Glutamatergic neuron (in vitro differentiated cells): ENCODE measurements around the gene RRBP1. TPM values are rescaled to one million over a fixed set of nuclear protein-coding genes. Genes with fewer than 3 reads are reported as not detected.

Experiments
- DNase-seq: peaks from one replicate; pipeline ENCODE4 v3.0.0; 2022
- H3K27ac Mint-ChIP-seq: one replicate; pipeline ENCODE4 v1.8.0; 2020; ENCODE audit warnings: mild to moderate bottlenecking, mixed read lengths, inconsistent platforms; ENCODE audit not compliant: unreplicated experiment
- H3K27me3 Mint-ChIP-seq: one replicate; pipeline ENCODE4 v1.8.0; 2020; ENCODE audit warnings: mild to moderate bottlenecking, moderate library complexity, mixed read lengths, inconsistent platforms; ENCODE audit not compliant: unreplicated experiment
- H3K36me3 Mint-ChIP-seq: one replicate; pipeline ENCODE4 v1.8.0; 2020; ENCODE audit warnings: mild to moderate bottlenecking, mixed read lengths, inconsistent platforms; ENCODE audit not compliant: unreplicated experiment
- H3K4me1 Mint-ChIP-seq: one replicate; pipeline ENCODE4 v1.8.0; 2020; ENCODE audit warnings: mild to moderate bottlenecking, low read depth, mixed read lengths, inconsistent platforms; ENCODE audit not compliant: unreplicated experiment
- H3K4me3 Mint-ChIP-seq: one replicate; pipeline ENCODE4 v1.8.0; 2020; ENCODE audit warnings: mild to moderate bottlenecking, mixed read lengths, inconsistent platforms; ENCODE audit not compliant: unreplicated experiment
- H3K9me3 Mint-ChIP-seq: one replicate; pipeline ENCODE4 v1.8.0; 2020; ENCODE audit warnings: mild to moderate bottlenecking, moderate library complexity, mixed read lengths, inconsistent platforms; ENCODE audit not compliant: unreplicated experiment
- long read RNA-seq: library from polyadenylated mRNA; unstranded; transcript quantifications from one replicate; pipeline ENCODE4 v2.0.0, GENCODE V29; 2020; ENCODE audit not compliant: unreplicated experiment
- total RNA-seq: library from RNA; stranded (reverse); fragmentation: NEBNext Ultra II Directional; extraction: Animal tissue kit (Norgen Biotek cat#: 25700); gene quantifications from one replicate; pipeline ENCODE4 v1.2.1, GENCODE V29; 2021; ENCODE audit not compliant: unreplicated experiment
- TF ChIP-seq, protein P1 (sequence below): fragments of 200-600 bp; sonication (generic); IDR thresholded peaks from one replicate; pipeline ENCODE4 v1.5.0; 2021; ENCODE audit not compliant: partially characterized antibody, unreplicated experiment

Gene RRBP1, protein sequence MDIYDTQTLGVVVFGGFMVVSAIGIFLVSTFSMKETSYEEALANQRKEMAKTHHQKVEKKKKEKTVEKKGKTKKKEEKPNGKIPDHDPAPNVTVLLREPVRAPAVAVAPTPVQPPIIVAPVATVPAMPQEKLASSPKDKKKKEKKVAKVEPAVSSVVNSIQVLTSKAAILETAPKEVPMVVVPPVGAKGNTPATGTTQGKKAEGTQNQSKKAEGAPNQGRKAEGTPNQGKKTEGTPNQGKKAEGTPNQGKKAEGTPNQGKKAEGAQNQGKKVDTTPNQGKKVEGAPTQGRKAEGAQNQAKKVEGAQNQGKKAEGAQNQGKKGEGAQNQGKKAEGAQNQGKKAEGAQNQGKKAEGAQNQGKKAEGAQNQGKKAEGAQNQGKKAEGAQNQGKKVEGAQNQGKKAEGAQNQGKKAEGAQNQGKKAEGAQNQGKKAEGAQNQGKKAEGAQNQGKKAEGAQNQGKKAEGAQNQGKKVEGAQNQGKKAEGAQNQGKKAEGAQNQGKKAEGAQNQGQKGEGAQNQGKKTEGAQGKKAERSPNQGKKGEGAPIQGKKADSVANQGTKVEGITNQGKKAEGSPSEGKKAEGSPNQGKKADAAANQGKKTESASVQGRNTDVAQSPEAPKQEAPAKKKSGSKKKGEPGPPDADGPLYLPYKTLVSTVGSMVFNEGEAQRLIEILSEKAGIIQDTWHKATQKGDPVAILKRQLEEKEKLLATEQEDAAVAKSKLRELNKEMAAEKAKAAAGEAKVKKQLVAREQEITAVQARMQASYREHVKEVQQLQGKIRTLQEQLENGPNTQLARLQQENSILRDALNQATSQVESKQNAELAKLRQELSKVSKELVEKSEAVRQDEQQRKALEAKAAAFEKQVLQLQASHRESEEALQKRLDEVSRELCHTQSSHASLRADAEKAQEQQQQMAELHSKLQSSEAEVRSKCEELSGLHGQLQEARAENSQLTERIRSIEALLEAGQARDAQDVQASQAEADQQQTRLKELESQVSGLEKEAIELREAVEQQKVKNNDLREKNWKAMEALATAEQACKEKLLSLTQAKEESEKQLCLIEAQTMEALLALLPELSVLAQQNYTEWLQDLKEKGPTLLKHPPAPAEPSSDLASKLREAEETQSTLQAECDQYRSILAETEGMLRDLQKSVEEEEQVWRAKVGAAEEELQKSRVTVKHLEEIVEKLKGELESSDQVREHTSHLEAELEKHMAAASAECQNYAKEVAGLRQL (N-terminal part only)
- 63.3 TPM for total RNA-seq
- long read RNA-seq, transcript RRBP1-205 (2 exons, 1,191 nt): major isoform, 5 of 22 reads
- long read RNA-seq, partial matches to known transcripts: 15 of 22 reads
- long read RNA-seq, other reads (novel, unspliced or antisense): 2 of 22 reads

DNA sequence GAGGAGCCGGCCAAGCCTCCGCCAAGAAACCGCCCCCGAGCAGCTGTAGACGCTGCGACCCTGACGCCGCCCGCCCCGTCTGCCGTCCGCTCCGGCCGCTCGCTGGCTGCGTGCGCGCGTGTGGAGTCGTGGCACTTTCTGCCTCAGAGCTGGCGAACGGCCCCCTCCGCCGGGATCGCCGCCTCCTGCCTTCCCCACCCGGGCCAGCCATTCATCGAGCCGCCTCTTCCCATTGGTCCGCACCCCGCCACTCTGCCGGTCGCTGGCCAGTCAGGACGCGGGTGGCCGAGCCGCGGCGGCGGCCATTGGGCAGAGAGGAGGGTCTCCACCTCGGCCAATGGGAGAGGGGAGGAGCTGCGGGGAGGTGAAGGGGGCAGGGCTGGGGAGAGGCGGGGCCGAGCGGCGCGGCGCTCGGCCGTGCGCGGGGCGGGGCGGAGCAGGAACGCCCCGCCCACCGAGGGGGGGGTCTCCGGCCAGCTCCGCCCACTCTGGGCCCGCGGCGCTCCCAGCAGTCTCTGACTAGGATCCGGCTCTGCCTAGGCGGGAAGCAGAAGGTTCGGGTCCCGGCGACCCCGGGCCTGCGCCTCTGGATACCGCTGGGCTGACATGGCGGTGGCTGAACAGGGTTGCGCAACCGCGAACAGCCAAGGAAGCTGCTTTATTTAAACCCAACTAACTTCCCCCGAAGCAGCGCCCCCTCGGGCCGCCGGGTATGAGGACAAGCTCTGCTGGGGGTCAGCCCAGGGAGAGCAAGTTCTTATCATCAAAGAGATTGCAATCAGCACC is at the start of gene RRBP1:
RRBP1 (minus strand) TSS at position 140 of the 786 bp plus-strand sequence. CDS start 21,735 bp downstream, outside the sequence.
- Mint-ChIP-seq H3K27me3 (peaks cover 13% of the 10 kb centered on the region), H3K9me3 (peaks cover 11% of the 10 kb centered on the region), H3K4me3 (peak within 1 kb of the TSS; percentile 75), H3K36me3 (peaks cover 11% of the 10 kb centered on the region), H3K4me1 (peaks cover 9% of the 10 kb centered on the region), H3K27ac (no peak within 1 kb of the TSS)
- peak; percentile 99 for DNase-seq
- TF ChIP-seq, protein P1, sequence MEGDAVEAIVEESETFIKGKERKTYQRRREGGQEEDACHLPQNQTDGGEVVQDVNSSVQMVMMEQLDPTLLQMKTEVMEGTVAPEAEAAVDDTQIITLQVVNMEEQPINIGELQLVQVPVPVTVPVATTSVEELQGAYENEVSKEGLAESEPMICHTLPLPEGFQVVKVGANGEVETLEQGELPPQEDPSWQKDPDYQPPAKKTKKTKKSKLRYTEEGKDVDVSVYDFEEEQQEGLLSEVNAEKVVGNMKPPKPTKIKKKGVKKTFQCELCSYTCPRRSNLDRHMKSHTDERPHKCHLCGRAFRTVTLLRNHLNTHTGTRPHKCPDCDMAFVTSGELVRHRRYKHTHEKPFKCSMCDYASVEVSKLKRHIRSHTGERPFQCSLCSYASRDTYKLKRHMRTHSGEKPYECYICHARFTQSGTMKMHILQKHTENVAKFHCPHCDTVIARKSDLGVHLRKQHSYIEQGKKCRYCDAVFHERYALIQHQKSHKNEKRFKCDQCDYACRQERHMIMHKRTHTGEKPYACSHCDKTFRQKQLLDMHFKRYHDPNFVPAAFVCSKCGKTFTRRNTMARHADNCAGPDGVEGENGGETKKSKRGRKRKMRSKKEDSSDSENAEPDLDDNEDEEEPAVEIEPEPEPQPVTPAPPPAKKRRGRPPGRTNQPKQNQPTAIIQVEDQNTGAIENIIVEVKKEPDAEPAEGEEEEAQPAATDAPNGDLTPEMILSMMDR: peak; percentile 95

DNA sequence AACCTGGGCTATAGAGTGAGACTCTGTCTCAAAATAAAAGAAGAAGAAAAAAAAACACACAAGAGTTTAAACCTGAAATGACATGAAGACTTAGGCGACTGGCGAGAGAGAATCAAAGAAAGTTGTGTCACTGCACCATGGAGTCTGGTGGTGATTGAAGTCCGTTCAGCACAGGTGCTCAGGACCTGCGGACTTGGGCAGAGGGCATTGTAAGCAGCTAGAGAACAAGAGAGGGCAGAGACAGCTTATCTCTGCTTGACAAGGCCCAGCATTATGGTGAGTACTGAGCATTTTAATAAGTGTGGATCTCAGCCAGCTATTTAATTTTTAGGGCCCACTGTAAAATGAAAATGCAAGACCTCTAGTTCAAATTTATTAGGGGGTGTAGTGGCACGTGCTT is 49.2 kb upstream of the RRBP1 start:
- TF ChIP-seq, protein P1: no peak
- H3K9me3 Mint-ChIP-seq: peaks cover 1% of the 10 kb centered on the region
- no peak for DNase-seq
- no peaks in the 10 kb centered on the region for H3K4me1 Mint-ChIP-seq
- no peaks in the 10 kb centered on the region for H3K27me3 Mint-ChIP-seq
- H3K36me3 Mint-ChIP-seq: peaks cover 2% of the 10 kb centered on the region
- H3K4me3 Mint-ChIP-seq: no peak overlapping the region
- H3K27ac Mint-ChIP-seq: no peak overlapping the region

DNA sequence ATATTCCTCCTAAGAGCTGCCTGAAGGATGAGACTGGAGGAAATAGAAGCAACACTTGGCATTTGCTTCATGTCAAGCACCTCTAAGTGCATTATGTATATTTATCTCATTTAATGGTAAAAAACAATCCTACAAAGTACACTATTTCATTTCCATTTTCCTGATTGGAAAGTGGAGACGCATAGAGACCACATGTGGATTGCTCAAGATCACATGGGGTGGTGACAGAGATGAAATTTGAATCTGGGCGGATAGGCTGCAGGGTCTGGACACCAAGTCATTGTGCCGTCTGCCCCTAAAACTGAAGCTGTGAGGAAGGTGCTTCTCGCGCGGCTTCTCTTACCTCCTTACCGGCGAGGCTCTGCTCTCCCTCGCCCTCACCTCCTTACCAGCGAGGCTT is 48.0 kb upstream of the RRBP1 start:
- TF ChIP-seq, protein P1: no peak
- H3K36me3 Mint-ChIP-seq: no peaks in the 10 kb centered on the region
- peaks cover 1% of the 10 kb centered on the region for H3K9me3 Mint-ChIP-seq
- no peak overlapping the region for H3K27ac Mint-ChIP-seq
- DNase-seq: no peak
- no peak overlapping the region for H3K4me3 Mint-ChIP-seq
- peaks cover 1% of the 10 kb centered on the region for H3K4me1 Mint-ChIP-seq
- H3K27me3 Mint-ChIP-seq: no peaks in the 10 kb centered on the region

DNA sequence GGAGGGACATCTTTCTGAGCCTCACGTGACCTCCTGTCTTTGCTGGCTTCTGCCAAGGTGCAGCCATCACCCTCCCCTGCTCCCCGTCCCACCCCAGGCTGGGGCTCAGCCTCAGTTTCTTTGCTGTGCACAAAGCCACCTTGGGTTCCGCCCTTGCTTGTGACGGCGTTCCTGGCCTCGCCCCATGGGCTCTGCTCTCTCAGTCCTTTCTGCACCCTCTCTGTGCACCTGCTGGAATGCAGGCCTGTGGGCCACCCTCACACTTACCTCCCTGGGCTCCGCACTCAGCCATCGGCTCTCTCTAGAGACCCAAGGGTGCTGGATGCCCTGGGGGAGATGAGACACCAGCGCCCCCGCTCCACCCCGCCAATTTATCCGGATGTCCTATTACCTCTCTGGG is 46.0 kb upstream of the RRBP1 start:
- no peak for DNase-seq
- Mint-ChIP-seq H3K36me3 (peaks cover 4% of the 10 kb centered on the region), H3K4me3 (no peak overlapping the region), H3K27ac (no peak overlapping the region), H3K4me1 (peaks cover 2% of the 10 kb centered on the region), H3K27me3 (no peaks in the 10 kb centered on the region), H3K9me3 (peaks cover 1% of the 10 kb centered on the region)
- TF ChIP-seq, protein P1: no peak
